ENCODE data around the gene SIX2.

- TF ChIP-seq REST (IDR thresholded peaks at IDR 0.05; ENCODE audit: insufficient read depth in 1 of 2, low read depth in 2 of 2, low read length in 1 of 2) (no peak), POLR2AphosphoS5 (IDR thresholded peaks at IDR 0.05; ENCODE audit: low read depth, low read length) (no peak), SIN3A (IDR thresholded peaks at IDR 0.05; ENCODE audit: borderline replicate concordance, insufficient read depth, low read depth, low read length) (no peak)
- TF ChIP-seq, protein P1, sequence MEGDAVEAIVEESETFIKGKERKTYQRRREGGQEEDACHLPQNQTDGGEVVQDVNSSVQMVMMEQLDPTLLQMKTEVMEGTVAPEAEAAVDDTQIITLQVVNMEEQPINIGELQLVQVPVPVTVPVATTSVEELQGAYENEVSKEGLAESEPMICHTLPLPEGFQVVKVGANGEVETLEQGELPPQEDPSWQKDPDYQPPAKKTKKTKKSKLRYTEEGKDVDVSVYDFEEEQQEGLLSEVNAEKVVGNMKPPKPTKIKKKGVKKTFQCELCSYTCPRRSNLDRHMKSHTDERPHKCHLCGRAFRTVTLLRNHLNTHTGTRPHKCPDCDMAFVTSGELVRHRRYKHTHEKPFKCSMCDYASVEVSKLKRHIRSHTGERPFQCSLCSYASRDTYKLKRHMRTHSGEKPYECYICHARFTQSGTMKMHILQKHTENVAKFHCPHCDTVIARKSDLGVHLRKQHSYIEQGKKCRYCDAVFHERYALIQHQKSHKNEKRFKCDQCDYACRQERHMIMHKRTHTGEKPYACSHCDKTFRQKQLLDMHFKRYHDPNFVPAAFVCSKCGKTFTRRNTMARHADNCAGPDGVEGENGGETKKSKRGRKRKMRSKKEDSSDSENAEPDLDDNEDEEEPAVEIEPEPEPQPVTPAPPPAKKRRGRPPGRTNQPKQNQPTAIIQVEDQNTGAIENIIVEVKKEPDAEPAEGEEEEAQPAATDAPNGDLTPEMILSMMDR (IDR thresholded peaks at IDR 0.05): no peak
Observed at GRCh38 chr2:45009303-45009927, at the start of gene SIX2.
